ENCODE results near the gene SH3PXD2A.
A peak's percentile ranks its signal among the peaks of the same experiment; 100 is the strongest.
"Not testable (repeated sequence)": the region's sequence is repeated elsewhere in the genome, so short reads cannot be mapped to it uniquely, and the experiment has no call there.

Gene SH3PXD2A

DNA sequence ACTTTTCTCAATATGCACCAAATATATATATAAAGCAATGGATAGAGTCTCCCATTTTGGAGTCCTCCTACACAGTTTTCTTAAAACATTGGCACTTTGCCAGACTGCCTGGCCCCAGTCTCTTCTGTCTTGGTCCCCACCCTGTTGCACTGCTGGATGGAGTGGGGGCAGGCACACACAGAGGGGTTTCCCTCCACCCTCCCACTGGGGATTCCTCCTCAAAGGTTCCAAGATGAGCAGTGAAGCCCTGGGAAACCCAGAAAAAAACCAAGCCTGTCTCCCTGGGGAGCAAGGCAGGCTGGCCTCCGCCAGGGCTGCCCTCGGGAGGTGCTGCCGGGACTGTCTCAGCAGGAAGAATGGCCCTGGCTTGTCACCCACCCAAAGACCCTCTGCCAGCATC is 68.0 kb downstream of the SH3PXD2A start:
- DNase-seq, result no peak

DNA sequence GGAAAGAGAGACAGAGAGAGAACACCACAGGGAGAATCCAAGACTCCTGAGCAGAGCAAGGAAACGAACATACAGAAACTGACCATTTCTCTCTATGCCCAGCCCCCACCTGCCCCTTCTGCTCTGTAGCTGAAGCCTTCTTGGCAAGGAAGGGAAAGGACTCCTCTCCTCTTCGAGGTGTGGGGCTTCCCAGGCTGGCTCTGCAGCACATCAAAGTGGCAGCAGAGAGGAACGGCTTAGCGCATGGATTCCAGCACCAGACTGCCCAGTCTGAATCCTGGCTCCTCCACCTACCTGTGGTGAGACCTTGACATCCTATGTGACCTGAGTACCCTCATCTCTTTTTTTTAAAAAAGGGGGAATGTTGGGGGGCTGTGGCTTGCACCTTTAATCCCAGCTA is 69.4 kb downstream of the SH3PXD2A start:
- no peak for DNase-seq

DNA sequence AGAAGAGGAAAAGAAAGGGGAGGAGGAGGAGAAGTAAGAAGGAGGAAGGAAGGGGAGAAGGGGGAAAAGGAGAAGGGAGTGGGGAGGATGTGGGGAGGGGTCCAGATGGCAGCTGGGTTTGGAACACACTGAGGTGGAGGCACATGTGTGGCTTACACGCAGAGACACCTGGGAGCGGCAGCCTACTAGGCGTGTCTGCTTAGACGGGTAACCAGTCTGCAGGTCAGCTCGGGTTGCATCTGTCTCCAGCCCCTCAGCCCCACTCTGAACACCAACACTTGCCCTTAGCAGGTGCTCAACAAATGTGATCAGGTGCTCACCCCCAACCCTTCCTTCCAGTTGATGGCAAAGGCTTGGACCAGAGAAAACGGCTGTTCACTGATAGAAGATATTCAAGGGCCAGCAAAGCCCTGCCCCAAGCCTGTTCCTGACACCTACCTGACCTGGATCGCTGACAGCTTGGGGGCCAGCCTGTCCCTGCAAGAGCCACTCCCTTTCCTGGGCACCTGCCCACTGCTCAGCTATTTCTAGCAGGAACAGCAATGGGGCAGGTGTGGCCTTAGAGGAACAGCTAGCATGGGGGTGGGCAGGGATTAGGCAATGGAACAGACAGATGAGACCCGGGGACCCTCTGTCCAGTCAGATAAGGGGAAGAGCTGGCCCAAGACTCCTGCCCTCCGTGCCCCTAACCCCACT is 70.5 kb downstream of the SH3PXD2A start:
- DNase-seq, result no peak

DNA sequence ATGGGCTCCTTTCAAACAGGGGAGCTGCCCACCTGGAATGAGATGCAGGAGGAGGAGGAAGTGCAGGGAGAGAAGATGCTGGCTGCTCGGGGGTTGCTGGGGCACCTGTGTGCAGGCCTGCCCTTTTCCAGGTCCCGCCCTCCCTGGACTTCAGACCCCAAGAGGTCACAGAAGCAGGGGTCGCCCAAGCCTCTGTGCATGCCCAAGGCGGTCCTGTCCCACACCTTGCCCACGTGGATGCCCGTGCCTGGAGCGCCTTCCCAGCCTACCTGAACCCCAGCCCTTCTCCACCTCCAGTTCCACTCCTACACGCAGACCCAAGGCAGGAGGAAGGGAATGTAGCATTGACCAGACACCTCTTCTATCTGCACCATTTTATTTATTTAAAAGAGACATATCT is 71.3 kb downstream of the SH3PXD2A start:
- DNase-seq, result no peak

DNA sequence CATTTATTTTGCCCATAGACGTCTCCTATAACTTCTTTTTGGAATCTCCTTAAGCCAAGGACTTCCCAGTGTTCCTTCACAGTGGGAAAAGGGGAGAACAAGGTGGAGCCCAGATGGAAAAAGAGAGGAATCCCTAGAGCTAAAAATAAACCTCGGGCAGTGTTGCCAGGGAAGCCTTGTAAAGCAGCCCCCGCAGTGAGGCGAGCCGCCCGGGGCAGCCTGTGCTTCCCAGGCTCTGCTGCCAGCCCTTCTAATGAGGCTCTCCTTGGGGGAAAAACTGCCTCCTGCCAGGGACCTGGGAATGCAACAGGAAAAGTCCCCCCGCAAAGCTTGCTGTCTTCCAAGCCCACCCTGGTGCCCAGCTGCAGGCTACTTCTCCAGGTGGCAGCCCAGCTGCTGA is 71.7 kb downstream of the SH3PXD2A start:
- DNase-seq, result no peak

DNA sequence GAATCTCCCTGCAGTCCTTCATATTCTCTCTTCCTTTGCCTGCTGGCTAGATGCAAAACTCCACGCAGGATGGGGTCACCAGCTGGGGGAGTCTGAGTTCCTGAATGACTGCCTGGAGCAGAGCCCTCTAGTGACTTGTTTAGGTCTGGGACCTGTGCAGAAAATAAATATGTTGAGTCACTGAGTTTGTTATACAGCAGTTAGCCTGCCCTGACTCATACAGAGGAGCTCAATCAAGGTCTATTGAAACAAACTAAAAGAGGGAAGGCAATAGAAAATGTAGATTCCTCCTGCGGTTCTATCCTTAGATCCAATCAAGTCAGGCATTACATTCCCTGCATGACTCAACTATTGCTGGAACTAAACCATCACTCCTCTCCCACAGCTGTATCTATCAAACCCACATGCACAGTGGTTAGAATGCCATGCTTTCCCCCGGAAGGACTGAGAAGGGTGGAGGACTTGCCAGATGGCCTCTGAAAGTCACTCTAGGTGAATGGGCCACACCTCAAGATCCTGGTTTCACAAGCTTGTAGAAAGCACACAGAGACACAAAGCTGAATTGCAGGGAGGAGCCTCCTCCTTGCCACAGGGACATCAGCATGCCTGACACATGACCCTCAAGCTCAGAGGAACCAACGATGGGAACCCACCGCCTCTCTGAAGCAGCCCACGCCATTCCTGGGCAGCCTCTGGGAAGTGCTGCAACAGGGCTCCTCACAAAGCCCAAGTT is 73.9 kb downstream of the SH3PXD2A start:
- peak; percentile 60 for DNase-seq

DNA sequence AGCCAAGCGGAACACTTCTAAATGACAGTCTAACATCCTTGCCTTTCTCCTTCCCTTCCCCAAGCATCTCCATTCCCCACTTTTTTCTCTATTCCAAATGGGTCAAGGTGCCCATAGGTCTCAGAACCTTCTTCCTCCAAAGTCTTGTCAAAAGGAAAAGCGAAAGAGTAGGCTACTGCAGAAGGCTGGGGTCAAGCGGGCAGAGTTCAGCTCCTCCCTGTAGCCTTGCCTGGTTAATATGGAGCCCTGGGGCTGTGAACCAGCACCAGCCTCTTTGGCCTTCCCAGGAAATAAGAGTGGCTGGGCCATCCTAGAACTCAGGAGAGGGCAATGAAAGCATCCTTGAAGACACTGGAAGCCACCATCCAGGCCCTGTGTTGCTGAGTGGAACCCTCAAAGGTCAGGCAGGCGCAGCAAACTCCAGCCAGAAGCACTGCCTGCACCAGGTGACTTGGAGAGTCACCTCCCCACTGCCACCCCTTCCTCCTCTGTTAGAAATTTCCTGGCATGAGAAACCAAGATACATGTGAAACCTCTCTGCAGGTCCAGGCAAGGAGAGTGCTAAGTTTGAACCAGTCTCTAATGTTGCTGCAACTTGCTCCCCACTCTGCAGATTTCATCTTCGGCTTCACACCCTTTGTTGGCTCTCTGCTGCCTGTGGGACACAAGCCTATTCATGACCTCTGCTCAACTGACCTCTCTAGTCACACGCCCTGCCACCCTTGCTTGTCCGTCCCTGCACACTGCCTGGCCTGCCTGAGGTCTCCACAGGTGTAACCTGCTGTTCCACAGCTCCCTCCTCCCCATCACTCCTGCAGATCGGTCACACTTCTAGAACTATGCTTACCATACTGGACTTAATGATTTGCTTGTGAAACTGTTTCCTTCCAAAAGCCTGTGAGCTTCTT is 74.9 kb downstream of the SH3PXD2A start:
- no peak for DNase-seq

DNA sequence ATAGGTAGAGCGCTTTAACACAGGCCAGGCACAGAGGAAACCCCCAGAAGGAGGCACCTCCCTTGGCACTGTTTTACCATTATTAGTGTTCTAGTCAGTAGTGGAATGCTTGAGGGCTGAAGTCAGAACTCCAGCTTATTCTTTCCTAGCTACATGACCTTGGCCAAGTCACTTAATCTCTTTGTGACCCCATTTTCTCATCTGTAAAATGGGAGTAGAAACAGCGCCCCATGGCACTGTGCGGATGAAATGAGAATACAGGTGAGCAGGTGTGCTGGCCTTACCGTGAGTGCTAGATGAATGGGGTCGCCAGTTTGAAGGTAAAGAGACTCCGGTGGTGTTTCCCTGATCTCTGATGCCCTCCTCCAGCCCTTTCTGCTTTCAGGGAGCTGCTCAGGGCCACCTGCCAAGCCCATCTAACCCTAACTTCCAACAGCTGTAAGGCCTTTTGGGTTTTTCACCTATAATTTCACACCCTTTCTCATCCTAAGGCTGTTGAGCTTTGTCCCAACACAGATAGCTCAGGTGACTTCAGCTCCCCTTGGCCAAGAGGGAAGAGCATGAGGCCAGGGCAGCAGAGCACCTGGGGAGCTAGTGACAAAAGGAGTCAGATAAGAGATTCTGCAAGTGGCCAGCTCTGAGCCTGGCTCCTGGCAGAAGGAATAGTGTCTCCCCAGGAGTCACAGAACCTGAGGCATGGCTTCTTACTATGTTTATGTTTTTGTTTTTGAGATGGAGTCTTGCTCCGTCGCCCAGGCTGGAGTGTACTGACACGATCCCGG is 76.8 kb downstream of the SH3PXD2A start:
- no peak for DNase-seq

DNA sequence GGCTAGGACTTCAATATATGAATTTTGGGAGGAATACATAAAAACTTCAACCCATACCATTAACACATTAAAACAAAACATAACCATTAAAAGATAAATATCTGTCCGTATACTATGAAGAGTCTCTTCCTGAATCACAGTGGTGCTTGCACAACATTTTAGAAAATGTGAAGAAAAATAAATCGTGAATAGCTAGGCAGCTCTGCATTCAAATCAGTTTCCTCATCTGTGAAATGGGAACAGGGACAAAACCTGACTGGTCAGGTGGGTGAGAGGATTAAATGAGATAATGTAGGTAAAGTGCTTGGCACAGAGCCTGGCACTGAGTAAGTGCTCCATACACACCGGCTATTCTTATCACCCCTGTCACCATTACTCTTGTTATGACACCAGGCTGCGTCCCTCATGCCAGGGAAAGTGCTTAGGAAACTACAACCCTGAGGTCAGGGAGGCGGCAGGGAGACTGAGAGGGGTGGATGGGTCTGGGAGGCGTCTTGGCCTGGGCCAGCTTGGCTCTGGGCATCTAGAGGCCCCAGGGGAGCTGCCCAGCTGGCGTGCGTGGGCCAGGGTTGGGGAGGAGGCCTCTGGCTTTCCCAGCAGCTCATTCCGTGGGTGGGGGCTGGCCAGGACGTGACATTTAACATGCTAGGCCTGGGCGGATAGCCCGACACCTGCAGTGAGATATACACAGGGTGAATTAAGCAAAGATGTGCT is 78.3 kb downstream of the SH3PXD2A start:
- DNase-seq, result no peak

DNA sequence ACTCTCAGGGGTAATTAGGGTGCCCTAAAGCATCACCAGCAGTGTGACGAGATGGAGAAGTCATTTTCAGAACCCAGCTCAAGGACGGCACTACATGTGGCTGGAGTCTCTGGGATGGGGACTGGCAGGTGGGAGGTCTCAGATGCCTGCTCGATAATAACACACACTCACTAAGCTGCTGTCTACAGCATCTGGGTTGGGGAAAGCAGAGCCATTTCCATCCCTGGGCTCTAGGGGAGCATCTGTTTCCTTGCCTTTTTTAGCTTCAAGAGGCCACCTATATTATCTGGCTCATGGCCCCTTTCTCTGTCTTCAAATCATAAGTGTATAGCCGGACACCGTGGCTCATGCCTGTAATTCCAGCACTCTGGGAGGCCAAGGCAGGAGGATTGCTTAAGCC is 79.6 kb downstream of the SH3PXD2A start:
- DNase-seq, result no peak

DNA sequence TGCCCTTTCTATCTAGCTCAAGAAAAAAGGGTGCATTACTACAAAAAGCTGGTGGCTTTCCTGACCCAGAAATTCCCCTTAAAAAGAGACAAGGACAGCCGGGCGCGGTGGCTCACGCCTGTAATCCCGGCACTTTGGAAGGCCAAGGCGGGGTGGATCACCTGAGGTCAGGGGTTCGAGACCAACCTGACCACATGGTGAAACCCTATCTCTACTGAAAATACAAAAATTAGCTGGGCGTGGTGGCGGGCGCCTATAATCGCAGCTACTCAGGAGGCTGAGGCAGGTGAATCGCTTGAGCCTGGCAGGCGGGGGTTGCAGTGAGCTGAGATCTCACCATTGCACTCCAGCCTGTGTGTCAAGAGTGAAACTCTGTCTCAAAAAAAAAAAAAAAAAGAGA is 82.5 kb downstream of the SH3PXD2A start:
- DNase-seq, result not testable (repeated sequence)

DNA sequence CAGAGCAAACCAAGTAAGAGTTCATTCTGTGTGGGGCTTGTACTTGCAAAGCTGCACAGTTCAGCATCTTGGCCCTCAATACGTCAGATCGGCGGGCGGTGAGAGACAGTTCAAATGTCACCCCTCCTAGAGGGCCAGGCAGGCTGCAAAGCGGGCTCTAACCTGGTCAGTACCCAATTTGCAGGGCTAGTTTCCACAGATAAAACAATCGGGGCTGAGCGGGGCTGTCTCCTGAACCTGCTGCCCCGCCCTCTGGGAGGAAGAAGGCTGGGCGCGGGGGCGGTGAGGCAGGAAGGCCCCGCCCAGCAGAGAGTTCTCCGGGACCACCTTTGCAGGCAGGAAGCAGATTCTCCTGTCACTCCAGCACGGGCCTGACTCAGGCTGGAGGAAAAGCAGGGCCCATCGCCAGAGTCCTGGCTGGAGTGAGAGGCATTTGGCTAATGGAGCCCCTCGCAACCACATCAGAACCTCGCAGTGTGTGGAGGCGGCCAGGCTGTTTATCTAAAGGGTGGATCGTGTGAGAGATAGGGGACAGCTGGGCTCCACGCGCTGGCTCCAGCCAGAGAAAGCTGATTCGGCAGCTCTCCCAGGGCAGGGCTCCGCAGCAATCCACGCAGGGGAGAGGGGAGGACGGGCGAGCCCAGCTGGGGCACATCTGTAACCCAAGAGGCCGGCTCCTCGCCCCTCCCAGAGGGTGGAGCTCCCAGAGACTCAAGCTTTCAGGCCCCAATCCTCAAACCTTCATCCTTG is 83.1 kb downstream of the SH3PXD2A start:
- peak; percentile 82 for DNase-seq

DNA sequence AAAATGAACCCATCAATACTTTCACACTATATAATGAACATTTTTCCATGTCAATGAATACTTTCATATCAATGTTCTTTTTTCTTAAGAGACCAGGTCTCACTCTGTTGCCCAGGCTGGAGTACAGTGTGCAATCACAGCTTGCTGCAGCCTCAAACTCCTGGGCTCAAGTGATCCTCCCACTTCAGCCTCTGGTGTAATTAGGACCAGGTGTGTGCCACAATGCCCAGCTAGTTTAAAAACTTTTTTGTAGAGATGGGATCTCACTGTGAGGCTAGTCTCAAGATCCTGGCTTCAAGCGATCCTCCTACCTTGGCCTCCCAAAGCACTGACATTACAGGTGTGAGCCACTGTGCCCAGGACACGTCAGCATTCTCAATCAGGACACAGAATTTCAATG is 85.2 kb downstream of the SH3PXD2A start:
- no peak for DNase-seq

DNA sequence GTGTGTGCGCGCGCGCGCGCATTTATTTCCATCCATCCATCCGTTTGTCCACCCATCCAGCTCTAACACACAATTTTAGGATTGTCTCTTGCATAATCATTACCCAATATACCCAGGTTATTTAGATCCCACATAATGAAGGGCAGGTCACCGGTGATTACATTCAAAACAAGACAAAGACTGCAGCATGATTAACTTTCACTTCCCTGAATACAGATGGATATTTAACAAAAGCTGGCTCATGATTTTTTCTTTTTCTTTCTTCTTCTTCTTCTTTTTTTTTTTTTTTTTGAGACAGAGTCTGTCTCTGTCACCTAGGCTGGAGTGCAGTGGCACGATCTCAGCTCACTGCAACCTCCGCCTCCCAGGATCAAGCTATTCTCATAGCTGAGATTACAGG is 86.2 kb downstream of the SH3PXD2A start:
- DNase-seq, result no peak

DNA sequence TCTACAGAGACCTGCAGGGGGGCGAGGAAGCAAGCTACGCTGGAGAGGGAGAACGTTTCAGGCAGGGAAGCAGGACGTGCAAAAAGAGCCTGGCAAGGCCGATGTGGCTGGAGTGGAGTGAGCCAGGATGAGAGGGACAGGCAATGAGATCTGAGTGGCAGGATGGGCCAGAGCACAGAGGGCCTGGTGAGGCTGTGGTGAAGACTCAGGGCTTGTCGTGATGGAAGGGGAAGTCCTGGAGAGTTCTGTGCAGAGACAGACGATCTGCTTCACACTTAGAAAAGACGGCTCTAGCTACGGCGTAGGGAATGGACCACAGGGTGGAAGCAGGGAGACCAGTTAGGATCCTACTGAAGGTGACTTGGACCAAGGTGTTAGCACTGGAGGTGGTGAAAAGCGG is 87.0 kb downstream of the SH3PXD2A start:
- DNase-seq, result no peak

DNA sequence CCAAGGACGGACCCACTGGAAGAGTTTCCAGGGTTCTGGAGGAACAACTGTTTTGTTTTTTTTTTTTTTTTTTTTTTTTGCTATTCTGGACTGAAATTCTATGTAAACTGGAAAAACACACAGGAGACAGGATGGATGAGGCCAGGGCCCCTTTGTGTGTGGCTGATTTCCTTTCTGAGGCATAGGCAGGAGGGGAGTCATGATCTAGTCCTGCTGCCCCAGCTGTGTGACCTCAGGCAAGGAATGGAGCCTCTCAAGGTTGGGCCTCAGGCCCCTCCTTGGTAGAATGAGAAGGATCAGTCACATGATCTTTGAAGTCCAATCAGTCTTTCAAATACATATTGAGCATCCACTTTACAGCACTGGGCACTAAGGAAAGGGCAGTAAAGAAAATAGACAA is 87.6 kb downstream of the SH3PXD2A start:
- no peak for DNase-seq

DNA sequence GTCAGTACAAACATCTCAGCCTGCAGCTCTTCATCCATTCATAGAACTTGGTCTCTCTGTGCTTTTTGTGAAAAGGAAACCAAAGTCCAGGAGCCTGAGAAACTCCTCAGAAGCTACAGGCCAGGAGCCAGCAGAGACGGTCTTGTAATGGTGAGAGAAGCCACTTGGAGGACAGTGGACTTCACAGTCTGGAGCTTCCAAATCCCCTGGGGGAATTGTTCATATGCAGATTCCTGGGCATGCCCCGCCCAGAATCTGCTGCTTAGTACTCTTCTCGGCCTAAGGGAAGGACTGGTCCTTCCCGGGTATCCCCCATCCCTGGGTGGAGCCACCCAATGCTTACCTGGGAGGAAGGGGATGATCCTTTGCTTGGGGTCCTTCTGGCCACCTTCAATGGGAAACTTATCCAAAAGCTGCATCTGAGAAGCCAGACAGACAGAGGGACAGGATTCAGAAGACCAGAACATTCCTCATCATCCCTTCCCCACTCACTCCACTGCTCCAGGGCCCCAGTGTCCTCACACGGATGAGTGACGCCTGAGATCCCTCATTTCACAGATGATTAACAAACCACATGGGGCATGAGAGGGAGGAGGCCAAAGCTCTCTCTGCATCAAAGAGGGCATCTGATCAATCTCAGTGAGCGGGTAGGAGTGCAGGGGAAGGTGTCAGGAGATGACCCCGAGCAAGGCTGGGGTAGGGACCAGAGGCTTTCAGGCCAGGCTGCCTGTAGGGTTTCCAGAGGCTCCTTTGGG is 88.4 kb downstream of the SH3PXD2A start:
- DNase-seq, result no peak

DNA sequence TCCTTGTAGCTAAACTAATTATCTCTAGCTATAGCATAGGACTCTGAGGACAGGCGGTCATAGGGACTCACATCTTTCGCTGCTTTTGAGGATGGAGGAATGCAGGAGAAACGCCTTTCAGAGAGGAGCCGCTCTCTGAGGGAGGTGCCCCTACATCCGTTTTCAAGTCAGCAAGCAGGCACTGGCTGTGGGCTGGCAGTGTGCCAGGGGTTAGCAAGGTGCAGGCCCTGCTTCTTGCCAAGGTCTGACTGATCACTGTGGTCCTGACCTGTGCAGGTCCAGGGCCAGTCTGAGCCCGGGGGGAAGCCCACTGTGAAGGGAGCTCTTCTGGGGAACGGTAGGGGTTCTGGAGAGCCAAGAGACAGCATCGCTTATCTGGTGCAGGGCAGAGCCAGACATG is 89.4 kb downstream of the SH3PXD2A start:
- DNase-seq, result no peak

DNA sequence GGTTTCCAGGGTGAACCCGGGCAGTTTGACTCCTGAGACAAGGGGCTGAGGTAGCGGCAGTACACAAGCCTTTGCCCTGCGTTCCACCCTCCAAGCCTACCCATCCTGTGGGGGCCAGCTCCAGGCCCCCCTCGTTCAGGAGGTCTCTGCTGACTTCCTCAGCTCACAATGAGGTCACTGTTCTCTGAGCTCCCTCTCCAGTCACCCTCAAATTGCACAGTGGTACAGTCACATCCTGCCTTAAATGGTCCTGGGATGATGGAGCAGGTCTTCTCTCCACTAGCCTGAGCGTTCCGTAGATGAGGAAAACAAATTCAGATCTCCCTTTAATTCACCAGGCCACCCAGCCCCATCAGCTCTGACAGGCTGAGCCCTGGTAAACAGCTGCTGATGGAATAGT is 90.2 kb downstream of the SH3PXD2A start:
- no peak for DNase-seq

DNA sequence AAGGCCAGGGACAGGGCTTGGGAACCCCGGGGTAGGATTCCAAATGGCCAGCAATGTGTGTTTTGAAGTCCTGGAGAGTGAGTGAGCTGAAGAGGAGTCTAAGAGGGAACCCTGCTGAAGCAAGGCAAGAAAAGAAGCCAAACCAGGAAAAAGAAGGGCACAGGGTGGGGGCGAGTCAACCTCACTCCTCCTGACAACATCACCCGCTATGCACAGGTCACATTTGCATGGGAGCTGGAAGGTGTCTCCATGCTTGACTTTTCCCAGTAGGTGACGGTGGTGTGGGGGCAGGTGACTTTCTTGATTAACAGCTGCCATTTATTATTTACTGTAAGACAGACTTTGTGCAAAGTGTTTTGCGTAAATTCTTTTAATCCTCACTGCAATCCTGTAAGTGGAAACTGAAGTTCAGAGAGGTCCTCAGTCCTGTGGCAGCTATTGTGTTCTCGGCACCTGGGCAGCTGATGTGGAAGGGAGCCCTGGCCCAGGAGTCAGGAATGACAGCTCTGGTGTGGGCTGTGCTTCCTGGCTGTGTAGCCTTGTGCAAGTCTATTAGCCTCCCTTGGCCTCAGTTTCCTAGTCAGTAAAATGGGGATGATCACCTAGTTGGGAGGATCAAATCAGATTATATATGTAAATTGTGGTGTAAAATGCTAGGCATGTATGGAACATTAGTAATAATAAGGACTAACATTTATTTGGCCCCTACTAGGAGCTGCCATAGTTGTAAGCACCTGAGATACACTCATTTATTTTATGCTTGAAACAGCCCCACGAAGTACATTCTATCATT is 90.9 kb downstream of the SH3PXD2A start:
- no peak for DNase-seq
